ENCODE measurements around the gene DIP2C.

DIP2C gene

DNA sequence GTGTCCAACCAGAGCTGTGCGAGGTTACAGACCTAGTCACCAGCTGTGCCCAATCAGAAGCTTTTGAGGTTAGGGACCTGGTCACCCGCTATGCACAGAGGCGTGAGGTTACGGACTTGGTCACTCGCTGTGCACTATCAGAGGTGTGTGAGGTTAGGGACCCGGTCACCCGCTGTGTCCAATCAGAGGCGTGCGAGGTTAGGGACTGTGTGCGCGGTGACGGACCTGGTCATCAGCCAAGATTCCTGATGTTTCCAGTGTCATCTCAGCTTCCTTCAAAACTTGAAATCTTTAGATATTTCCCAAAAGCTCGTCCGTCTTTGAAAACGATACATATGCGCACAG, 182.1 kb downstream of the DIP2C start:
- DNase-seq, result no peak

DNA sequence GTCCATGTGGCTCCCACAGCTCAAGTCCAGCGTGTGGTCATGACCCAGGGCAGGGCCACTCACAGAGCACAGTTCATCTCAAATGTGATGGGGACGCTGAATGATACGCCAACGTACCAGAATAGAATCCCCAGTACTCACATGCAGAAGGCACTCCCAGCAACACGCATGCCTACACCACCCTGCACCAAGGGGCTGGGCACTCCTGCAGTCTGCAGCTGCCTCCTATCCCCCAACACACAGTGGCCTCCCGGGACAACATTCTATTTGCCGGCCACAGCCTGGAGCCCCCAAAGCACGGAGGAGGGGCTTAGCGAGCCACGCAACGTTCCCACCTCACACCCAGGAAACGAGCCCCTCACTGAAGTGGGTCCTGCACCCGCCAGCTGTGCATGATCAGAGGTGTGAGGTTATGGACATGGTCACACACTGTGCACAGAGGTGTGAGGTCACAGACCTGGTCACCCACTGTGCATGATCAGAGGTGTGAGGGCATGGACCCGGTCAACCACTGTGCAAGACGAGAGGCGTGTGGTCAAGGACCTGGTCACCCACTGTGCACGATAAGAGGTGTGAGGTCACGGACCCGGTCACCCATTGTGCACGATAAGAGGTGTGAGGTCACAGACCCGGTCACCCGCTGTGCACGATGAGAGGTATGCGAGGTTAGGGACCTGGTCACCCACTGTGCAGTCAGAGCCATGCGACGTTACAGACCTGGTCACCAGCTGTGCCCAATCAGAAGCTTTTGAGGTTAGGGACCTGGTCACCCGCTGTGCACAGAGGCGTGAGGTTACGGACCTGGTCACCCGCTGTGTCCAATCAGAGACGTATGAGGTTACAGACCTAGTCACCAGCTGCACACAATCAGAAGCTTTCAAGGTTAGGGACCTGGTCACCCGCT, 182.8 kb downstream of the DIP2C start:
- DNase-seq, result no peak

DNA sequence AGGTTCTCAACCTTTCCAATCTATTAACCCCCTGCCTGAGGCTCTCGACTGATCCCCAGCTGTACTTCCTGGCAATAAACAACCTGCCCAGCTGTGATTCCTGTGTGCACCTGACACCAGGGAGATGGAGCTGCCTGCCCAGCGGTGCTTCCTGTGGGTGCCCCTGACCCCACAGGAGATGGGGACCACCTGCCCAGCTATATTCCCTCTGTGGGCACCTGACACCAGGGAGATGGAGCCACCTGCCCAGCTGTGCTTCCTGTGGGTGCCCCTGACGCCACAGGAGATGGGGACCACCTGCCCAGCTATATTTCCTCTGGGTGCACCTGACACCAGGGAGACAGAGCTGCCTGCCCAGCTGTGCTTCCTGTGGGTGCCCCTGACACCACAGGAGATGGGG, 184.0 kb downstream of the DIP2C start:
- DNase-seq, result no peak

DNA sequence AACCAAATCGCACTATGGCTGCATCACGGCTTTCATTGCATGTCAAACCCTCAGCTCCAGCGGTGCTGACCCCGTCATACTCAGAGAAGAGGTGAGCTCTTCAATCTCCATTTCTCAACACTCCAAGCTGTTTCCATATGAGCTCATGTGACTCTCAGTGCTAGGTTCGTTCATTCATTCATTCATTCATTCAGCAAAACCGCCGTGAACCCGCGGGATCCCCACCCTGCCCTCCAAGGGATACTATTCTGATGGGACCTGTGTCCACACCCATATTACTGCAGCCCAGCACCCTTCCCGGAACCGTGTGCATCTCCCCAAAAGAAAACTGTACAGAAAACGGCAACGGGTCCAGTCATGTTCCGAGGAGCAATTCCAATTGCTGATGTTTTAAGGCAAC, 184.7 kb downstream of the DIP2C start:
- no peak for DNase-seq

DNA sequence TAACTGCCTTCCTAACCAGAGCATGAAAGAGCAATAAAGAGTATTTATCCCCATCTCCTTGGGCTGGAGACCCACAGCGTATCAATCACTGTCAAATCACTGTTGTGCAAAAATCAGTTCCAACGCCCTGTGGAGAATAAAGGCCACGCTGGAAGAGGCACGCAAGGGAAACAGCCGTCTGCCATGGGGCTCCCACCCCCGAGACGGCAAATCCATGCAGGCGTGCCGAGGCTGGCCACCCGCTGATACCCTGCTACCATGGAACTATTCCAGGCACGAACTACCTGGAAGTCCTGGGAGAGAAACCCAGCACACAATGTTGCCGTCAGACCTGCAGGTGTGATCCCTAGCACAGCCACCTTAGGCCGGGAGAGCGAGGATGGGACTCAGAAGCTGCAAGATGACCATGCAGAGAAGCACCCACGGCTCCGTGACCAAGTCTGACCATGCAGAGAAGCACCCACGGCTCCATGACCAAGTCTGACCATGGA, 185.3 kb downstream of the DIP2C start:
- DNase-seq, result no peak

DNA sequence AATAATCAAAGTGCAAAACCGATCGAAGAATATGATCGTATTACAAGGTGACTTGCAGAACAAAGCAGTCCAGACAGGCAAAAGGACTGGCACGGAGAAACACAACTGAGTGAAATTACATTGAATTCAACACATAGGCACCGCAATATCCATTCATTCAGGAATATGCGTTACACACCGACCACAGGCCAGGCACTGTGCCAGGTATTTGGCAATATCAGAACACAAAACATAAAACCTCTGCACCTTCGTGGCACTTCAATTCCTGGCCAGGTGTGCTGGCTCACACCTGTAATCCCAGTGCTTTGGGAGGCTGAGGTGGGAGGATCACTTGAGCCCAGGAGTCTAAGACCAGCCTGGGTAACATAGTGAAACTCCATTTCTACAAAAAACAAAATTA, 187.9 kb downstream of the DIP2C start:
- no peak for DNase-seq

DNA sequence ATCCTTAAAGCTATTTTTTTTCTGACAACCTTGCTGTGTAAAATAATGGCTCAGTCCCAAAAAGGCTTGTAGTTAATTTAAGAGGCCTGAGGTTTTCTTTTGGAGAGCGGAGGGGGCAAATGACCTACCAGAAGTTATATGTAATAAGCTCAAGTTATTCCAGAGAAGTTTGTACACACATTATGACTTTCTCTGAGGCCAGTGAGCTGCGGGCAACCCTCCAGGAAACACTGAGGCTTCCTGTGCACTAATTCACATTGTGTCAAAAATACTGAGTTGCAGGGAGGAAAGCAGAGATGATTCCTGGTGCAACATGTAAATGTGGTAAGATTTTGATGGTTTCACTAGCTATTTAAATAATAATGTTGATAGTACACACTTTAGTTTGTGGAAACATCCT, 188.6 kb downstream of the DIP2C start:
- no peak for DNase-seq

DNA sequence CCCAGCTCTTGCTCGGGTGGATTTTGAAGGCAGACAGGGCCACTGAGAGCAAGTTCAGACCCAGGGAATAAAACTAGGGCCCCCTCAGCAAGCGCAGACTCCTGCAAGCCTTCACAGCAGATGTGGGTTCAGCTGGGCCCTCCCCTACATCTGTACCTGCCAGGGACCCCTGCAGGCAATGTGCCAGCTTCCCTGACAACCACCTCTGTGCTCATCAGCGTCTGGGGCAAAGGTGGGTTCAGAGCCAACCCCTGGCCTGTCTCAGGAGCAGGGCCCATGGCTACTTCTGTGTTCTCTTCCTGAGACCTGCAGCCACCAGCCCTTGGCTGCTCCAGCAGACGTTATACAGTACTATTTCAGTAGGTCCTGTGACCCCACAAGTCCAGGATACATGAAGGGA, 189.5 kb downstream of the DIP2C start:
- DNase-seq, result no peak

DNA sequence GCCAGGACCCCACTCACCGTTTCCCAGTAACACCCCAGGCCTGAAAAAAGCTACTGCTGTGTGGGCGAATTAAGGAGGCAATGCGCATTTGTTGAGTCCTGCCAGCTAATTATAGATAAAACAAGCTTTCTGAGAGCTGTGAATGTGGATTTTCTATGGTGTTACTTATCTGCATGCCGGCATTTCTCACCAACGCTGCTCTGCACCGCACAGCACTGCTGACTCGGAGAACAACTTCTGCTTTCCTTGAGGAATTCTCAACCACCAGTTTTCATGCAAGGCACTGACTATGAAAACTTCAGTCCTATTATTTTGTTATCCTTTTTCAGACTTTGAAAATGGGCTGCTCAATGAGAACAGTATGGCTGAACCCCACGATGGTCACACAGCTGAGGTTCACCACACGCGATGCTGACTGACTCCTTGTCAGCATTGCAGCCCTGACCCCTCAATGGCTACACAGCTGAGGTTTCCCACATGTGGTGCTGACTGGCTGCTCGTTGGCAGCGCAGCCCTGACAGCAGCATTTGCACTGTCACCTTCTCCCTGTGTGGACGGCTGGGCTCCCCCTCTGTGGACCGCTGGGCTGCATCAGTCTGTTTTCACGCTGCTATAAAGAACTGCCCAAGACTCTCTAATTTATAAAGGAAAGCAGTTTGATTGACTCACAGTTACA, 190.6 kb downstream of the DIP2C start:
- DNase-seq, result no peak

DNA sequence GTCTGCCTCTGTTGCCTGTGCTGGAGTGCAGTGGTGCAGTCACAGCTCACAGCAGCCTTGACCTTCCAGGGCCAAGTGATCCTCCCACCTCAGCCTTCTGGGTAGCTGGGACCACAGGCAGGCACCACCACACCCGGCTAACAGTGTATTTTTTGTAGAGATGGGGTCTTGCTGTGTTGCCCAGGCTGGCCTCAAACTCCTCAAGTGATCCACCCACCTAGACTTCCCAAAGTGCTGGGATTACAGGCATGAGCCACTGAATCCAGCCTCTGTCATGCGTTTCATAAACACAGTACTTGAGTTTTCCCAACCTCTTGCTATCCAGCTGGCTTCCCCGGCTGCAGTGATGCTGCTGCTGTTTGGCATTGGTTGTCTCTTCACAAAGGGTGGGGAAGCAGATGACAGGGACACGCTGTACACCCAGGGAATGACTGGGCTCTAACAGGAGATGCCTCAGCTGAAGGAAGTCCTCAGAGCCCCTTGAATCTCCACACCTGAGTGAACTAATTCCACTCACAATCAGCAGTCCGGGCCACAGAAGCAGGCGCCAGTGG, 191.5 kb downstream of the DIP2C start:
- DNase-seq, result no peak

DNA sequence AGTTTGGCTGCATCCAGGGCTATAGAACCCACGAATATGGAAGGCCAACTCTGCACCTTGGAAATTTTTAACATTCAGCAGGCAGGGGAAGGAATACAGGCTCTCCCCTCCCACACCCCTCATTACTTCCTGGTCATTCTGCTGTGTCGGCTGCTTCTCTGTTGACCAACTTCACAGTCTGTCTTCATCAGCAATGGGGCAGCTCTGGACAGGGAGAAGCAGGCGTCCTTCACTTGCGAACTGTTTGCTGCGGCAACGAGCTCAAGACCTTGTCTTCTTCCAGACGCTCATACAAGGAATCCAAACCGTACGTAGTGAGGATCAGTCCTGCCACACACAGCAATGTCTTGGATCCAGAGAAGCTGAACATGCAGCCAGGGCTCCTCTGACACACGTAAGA, 192.2 kb downstream of the DIP2C start:
- no peak for DNase-seq

DNA sequence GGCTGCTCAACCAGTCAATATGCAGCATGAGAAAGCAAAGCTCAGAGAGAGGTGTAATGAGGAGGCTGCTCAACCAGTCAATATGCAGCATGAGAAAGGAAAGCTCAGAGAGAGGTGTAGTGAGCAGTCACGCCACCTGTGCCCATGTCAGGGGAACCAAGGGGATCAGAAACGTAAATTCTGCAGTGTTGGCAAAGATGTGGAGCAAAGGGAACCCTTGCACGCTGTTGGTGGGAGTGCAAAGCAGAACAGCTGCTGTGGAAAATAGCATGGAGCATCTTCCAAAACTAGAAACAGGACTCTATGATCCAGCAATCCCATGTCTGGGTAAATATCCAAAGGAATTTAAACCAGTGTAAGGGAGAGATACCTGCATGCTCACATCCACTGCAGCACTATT, 194.9 kb downstream of the DIP2C start:
- DNase-seq, result no peak

DNA sequence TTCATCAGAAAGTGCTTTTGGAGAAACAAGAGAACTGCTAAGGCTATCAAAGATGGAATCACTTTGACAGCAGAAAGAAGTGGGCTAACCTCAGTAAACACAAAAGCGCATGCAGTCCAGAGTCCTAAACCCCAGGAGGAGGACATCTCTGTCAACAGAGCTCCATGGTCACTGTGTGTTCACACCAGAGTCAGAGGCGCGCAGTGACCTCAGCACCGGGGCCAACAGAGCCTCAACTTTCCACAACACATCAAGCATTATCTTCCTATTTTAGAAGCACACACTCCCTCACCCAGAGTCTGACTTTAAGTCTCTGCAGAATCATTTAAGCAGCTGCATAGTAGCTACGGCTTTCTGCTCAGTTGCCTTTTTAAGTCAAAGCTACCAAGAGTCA, 195.3 kb downstream of the DIP2C start:
- DNase-seq, result no peak

DNA sequence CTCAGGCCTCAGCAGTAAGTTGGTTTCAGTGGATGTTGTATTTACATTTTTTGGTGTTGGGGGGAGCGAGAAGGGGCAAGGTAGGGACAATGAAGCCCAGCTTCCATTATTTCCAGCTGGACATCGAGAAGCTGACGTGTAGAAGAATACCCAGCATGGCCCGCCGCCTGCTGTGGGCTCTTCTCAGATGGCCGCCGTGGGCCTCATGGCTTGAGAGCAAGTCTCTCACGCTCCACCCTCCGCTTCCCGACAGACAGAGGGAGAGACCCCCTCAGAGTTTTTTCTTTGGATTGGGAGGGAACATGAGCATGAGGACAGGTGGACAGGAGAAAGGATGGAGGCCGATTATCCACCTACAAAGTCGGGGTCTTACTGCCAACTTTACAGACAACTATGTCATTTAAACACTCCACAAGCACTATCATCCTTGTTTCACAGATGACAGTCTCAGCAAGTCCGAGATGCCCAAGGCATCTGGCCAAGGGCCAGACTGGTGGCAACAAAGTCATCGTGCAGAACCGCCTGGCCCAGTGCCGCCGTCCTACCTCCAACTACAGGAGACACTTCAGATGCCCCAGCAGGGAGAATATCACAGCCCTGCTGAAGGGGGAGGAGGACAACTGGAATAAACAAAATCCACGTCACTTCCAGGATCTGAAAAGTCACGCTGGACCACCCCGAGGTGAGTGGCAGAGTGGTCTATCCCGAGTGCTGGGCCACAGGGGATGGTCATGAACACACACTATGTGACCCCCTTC, 195.9 kb downstream of the DIP2C start:
- DNase-seq, result no peak

DNA sequence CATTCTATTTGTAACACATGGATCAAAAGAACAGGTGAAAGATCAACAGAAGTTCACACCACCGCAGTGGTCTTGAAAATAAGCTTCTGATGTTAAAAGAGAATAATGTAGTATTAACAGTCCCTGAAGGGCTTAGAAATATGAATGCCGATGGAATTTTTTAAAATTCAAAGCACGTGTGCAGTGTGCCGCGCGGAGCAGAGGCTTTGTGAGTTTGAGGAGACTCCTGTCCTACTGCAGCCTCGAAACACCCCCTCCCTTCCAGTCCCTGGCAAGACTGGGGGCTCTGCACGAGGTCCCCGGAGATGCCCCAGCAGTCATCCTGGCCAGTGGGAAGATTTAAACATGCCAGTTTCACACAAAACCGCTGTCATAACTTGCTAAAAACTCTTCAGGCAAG, 196.6 kb downstream of the DIP2C start:
- no peak for DNase-seq

DNA sequence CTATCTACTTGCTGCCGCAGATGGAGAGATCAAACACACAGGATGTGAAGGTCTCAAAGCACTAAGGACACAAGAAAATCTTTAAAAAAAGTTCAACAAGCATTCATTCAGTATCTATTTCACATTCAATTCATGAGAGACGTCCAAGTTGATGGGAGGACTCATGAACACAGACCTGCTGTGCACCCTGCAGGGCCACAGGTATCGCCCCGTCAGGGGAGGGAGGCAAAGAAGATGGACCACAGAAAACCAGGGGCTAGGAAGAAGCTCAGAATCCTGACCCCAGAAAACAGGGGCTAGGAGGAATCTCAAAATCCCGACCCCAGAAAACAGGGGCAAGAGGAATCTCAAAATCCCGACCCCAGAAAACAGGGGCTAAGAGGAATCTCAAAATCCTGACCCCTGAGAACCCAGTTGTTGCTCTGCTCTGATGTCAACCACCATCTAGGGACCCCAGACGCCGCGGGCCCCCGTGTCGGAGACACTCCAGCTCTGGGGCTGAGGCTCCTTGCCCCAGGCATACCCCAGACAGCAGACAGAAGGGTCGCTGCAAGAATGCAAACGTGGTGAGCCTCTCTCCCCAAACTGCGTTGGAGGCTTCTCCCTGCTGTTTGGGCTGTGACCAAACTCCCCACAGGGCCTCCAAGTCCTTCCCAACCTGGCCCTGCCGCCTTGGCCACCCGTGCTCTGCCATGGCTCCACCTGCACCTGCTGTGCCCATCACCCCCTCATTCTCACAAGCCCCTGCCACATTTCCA, 197.6 kb downstream of the DIP2C start:
- DNase-seq, result no peak

DNA sequence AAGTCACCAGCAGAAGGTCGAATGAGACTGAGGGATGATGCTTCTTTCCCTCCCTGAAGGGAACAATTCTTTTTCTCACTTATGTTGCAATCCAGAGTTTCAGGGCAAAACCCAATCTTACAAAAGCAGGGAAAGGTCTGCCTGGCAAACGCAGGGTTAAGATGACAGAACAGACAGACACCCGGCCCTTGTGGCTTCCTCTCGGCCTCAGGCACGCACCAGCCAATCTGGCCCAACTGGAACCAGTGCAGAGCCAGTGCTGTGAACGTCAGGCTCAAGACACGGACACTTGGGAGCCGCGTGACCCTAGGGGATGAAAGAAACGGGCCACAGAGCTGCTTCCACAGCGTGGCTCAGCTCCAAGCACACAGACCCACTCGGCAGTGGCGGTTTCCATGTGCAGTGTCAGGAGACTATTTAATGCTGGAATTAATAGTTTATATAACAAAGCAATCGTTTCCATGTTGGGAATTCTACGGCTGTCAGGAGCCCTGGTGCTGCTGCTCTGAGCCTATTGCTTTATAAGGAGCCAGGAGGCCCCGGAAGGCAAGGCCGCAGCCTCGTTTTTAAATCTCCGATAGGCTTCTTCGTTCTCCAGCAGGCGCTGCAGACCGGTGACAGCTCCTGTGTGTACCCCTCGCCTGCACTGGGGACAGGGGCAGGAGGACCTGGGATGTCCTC, 198.4 kb downstream of the DIP2C start:
- DNase-seq, result no peak

DNA sequence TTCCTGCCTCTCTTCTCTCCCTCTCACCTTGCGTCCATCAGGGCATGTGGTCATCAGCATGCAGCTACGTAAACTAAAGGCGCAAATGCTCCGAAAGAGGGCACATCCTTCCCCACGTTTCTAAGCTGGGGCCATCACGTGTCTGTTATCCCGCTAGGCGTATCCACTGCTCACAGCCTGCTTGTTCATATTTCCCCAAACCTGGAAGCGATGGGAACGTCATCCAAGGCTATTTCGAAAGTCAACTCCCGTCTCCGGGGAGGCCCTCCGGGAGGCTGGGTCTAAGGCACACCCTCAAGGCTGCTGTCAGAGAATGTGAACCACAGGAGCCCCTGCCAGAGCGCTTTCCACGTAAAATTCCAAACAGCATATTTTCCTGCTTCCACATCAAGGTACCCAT, 199.2 kb downstream of the DIP2C start:
- DNase-seq, result no peak

DNA sequence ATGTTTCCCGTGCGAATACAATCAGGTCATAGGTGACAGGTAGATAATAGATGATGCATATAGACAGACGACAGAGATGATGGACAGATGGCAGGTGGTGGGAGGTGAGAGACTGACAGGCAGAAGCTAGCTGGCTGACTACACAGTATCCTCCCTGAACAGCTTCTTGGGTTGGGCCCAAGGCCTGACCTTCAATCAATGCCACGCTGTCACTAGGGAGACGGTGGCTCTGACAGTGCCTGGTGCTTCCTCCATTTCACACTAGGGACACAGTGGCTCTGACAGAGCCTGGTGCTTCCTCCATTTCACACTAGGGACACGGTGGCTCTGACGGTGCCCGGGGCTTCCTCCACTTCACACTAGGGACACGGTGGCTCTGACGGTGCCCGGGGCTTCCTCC, 200.1 kb downstream of the DIP2C start:
- DNase-seq, result no peak

DNA sequence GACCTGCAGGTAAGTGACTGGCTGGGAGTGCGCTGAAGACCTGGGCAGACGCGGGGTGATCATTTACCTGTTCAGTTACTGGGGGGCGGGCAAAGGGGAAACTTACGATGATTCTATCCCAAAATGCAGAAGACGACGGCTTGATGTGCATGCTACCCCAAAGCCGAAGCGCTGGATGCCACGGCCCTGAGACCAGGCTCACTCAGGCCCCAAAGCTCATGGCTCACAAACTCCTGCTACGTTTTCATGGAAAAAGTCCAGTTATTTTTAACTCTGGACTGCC, 200.6 kb downstream of the DIP2C start:
- no peak for DNase-seq

DNA sequence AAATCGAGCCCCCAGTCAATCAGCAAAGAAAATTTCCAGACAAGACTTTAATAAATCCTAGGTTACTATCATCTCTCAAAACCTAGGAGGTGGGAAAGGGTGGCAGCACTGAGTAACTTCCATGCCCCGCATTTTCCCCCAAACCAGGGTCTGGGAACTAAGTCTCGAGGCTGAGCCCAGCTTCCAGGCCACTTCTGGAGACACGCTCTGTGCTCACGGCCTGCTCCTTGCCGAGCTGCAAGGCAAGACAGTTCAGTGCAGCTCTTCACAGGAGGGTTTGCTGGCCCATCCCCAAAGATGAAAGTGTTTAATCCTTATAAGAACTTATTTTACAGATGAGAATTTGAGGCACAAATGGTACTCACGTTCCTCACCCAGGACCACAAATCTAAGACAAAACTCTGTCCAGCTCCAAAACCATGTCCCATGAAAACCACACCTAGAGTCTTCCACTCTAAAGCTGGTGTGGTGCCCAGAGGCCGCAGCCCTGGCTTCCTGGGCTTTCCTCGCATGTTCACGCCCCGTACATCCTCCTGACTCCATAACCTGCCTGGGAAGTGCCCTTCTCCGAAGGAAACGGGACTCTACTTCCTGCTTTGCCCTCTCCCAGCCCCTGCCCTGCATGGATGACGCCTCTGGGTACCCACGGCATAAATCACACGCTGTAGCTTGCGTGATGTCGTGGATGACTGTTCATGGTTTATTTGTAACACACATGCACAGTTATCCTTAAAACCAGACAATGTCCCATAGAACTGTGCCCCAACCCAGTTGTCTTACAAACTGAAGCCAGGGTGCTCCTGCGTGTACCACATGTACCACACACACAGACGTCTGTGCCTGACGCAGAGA, 201.2 kb downstream of the DIP2C start:
- DNase-seq, result no peak
